ENCODE measurements around the gene GAL3ST3.
"Not testable (repeated sequence)": the region's sequence is repeated elsewhere in the genome, so short reads cannot be mapped to it uniquely, and the experiment has no call there.

DNA sequence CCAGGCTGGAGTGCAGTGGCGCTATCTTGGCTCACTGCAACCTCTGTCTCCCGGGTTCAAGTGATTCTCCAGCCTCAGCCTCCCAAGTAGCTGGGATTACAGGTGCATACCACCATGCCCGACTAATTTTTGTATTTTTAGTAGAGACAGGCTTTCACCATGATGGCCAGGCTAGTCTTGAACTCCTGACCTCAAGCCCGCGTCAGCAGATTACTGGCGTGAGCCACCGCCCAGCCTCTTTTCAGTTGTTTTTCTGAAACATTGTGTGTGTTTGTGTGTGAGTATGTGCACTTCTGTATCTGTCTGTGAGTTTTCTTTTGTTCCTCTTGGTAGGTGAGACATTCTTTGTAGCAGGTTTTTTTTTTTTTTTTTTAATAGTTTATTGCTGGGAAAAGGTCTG is 30.0 kb upstream of the GAL3ST3 start:
- TF ChIP-seq, protein P1, sequence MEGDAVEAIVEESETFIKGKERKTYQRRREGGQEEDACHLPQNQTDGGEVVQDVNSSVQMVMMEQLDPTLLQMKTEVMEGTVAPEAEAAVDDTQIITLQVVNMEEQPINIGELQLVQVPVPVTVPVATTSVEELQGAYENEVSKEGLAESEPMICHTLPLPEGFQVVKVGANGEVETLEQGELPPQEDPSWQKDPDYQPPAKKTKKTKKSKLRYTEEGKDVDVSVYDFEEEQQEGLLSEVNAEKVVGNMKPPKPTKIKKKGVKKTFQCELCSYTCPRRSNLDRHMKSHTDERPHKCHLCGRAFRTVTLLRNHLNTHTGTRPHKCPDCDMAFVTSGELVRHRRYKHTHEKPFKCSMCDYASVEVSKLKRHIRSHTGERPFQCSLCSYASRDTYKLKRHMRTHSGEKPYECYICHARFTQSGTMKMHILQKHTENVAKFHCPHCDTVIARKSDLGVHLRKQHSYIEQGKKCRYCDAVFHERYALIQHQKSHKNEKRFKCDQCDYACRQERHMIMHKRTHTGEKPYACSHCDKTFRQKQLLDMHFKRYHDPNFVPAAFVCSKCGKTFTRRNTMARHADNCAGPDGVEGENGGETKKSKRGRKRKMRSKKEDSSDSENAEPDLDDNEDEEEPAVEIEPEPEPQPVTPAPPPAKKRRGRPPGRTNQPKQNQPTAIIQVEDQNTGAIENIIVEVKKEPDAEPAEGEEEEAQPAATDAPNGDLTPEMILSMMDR (IDR thresholded peaks at IDR 0.05; ENCODE audit: insufficient read depth, low read length): not testable (repeated sequence)
- not testable (repeated sequence) for TF ChIP-seq POLR2AphosphoS5 (IDR thresholded peaks at IDR 0.05; ENCODE audit: low read depth); SPI1 (IDR thresholded peaks at IDR 0.05; ENCODE audit: borderline replicate concordance, low read depth); GABPA (IDR thresholded peaks at IDR 0.05; ENCODE audit: low read depth)
- TF ChIP-seq, protein P2, sequence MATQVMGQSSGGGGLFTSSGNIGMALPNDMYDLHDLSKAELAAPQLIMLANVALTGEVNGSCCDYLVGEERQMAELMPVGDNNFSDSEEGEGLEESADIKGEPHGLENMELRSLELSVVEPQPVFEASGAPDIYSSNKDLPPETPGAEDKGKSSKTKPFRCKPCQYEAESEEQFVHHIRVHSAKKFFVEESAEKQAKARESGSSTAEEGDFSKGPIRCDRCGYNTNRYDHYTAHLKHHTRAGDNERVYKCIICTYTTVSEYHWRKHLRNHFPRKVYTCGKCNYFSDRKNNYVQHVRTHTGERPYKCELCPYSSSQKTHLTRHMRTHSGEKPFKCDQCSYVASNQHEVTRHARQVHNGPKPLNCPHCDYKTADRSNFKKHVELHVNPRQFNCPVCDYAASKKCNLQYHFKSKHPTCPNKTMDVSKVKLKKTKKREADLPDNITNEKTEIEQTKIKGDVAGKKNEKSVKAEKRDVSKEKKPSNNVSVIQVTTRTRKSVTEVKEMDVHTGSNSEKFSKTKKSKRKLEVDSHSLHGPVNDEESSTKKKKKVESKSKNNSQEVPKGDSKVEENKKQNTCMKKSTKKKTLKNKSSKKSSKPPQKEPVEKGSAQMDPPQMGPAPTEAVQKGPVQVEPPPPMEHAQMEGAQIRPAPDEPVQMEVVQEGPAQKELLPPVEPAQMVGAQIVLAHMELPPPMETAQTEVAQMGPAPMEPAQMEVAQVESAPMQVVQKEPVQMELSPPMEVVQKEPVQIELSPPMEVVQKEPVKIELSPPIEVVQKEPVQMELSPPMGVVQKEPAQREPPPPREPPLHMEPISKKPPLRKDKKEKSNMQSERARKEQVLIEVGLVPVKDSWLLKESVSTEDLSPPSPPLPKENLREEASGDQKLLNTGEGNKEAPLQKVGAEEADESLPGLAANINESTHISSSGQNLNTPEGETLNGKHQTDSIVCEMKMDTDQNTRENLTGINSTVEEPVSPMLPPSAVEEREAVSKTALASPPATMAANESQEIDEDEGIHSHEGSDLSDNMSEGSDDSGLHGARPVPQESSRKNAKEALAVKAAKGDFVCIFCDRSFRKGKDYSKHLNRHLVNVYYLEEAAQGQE (IDR thresholded peaks at IDR 0.05; ENCODE audit: insufficient replicate concordance, low read depth): not testable (repeated sequence)
